GM10266 (cell line): ENCODE results near the gene OSR1.
A peak's percentile ranks its signal among the peaks of the same experiment; 100 is the strongest.

Experiments used
- DNase-seq: peaks from one replicate; pipeline ENCODE4 v3.0.0; 2012; ENCODE audit errors: extremely low spot score
- TF ChIP-seq, protein P1 (sequence below): IDR thresholded peaks from 2 replicates; pipeline ENCODE4 v1.5.1; 2012; ENCODE audit warnings: mild to moderate bottlenecking, low read depth; ENCODE audit not compliant: control insufficient read depth, insufficient read depth; ENCODE audit errors: missing control alignments

The OSR1 gene

DNA sequence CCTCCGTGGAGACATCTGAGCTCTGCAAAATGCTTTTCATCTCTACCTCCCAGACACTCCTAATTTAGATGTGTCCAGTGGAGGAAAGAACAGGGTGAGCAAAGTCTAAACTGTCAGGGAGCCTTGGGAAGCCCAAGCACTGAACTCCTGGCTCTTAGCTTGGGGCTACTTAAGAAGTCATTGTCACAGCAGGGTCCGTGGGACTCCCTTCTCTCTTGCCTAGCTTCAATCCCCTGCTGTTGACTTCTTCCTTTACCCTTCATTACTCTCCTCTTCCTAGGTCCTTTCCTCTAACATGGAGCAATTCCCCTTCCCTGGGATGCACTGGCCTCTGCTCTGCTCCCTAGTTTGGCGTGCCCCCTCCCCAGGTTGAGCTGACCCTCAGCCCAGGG lies 3.4 kb downstream of the OSR1 start:
- peak; percentile 17 for DNase-seq
- TF ChIP-seq, protein P1, sequence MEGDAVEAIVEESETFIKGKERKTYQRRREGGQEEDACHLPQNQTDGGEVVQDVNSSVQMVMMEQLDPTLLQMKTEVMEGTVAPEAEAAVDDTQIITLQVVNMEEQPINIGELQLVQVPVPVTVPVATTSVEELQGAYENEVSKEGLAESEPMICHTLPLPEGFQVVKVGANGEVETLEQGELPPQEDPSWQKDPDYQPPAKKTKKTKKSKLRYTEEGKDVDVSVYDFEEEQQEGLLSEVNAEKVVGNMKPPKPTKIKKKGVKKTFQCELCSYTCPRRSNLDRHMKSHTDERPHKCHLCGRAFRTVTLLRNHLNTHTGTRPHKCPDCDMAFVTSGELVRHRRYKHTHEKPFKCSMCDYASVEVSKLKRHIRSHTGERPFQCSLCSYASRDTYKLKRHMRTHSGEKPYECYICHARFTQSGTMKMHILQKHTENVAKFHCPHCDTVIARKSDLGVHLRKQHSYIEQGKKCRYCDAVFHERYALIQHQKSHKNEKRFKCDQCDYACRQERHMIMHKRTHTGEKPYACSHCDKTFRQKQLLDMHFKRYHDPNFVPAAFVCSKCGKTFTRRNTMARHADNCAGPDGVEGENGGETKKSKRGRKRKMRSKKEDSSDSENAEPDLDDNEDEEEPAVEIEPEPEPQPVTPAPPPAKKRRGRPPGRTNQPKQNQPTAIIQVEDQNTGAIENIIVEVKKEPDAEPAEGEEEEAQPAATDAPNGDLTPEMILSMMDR, result no peak

DNA sequence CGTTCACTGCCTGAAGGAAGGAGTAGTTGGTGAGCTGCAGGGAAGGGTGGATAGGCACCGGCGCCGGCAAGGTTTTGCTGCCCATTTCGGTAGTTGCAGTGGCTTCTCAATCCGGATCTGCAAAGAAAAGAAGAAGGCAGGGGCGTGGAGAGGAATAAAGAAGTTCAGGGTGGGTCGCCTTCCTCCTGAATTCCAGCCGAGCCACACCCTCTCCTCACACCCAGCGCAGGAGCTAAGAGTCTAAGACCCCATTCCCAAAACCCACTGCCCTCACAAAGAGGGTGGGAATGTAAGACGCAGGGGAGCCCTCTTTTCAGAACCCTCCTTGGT lies 4.7 kb downstream of the OSR1 start:
- TF ChIP-seq, protein P1, result no peak
- DNase-seq, result no peak

DNA sequence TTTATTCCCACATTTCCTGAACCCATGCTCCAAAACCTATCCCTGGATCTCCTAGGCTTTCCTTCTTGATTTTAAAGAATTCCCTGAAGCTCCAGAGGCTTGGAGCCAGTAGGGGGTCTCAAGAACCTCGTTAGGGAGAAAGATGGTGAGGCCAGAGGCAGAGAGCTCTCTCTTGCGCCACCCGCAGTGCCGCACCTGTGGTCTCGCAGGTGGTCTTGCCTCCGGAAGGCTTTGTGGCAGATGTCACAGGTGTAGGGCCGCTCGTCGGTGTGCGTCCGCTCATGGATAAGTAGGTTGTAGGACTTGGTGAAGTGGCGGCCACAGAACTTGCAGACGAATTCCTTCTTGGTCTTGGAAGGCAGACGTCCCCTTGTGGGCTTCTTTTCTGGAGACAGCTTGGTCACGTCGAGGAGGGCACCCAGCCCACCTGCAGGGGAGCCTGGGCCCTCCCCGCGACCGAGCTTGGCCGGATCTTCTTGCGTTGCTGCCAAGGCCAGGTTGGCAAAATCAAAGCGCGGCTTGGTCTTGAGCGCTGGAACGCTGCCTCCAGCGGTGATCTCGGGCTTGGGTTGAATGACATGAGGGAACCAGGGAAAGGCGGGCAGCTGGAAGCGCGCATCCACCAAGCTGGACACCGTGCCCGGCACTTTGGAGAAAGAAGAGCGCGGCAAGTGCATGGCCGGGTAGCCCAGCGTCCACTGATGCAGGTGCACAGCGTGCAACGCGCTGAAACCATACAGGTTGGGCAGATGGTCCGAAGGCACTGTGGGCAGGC lies 5.3 kb downstream of the OSR1 start:
- no peak for DNase-seq
- TF ChIP-seq, protein P1, result no peak

DNA sequence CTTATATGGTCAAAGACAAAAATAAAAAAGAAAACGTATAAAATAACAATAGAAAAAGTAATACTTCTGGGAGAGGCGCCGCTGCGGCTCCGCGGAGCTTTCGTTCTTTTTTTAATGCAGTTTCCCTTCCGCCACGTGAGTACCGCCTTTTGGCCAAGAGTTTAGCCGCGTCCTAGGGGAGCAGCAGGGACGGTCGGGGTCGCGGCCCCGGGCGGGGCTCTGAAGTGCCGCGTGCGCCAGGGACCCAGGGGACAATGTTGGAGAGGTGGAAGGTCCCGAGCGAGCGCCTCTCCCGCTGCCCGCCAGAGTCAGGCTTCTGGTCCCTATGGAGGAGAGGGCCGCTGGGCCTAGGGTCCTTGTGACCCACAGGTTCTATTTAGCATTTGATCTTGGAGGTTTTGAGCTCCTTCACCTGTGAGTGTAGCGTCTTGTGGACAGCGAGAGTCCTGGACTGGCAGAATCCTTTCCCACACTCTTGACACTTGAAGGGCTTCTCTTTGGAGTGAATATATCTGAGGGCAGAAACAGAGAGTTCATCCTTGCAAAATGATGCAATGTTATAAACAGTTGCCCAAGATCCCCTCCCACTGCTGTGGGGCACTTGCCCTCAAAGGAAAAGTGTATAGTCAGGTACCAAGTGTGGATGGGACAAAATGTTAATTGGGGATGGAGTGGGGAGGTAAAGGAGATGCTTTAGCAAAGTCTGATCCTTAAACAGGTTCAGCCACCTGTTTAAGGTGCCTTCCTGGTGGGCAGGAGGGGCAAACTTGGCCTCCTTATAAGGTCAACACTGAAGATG lies 6.3 kb downstream of the OSR1 start:
- TF ChIP-seq, protein P1, result no peak

DNA sequence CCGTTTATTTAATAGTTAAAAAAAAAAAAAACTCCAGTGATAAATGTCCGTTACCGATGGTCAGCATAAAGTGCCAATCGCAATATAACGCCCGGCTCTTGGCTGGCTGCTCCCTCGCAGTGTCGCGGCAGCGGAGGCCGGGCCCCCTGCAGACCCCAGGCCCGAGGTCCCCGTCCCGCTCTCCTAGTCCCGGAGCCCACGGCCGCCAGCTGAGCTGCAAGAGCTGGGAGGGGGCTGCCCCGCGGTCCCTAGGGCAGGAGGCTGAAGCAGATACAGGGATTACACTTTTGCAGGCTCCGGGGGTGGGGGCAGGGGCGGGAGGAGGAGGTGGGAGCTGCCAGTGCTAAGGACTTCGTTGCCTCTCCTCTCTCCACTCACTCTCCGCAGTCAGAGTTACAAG lies 6.9 kb downstream of the OSR1 start:
- DNase-seq, result no peak
- TF ChIP-seq, protein P1, result no peak

More for the DNA sequence above, 6.3 kb downstream of the OSR1 start:
- DNase-seq, result peak; percentile 14

DNA sequence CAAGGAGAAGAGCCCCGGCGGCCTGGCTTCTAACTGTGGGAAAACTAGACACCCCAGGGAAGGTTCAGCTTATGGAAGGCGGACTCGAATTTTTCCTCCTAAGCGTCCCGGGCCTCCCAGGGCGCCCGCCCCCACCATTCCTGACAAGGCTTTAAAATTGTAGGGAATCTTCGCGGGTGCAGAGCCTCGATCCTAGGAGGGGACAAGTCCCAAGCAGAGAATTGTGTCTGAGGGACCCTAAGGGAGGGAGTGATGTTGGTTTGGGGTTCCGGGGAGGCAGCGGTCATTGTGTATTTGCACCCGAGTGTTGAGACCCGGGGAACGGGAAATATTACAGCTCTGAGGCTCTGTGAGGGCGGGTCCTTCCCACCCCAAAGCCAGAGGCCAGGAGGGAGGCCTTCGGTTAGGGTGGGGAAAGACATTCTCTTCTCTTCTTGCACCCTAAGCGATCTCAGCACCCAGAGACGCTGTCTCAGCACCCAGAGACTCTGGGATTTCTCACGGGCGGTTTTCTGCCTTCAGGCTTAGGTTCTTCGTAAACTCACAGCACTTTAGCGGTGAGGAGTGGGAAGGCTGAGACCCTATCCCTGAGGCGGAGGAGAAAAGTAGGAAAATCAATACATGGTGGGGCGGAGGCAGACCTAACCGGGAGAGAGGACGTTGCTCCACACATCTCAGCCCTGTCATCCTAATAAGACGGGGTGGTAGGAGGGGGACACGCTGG lies 7.6 kb downstream of the OSR1 start:
- peak; percentile 21 for DNase-seq
- TF ChIP-seq, protein P1, result no peak
